Activated naive CD4-positive, alpha-beta T cell treated with anti-CD3 and anti-CD28 coated beads, Interleukin-2, amount 50 U/mL, for 24 hours (primary cell): ENCODE measurements around the gene ARHGAP18.
A peak's percentile ranks its signal among the peaks of the same experiment; 100 is the strongest.

Source experiments
- H3K27ac Mint-ChIP-seq: one replicate; pipeline ENCODE4 v1.8.0; 2021; ENCODE audit warnings: mild to moderate bottlenecking, mixed read lengths
- H3K27me3 Mint-ChIP-seq: one replicate; pipeline ENCODE4 v1.8.0; 2021; ENCODE audit warnings: mixed read lengths
- H3K36me3 Mint-ChIP-seq: one replicate; pipeline ENCODE4 v1.8.0; 2021; ENCODE audit warnings: mixed read lengths
- H3K4me1 Mint-ChIP-seq: one replicate; pipeline ENCODE4 v1.8.0; 2021; ENCODE audit warnings: mixed read lengths
- H3K4me3 Mint-ChIP-seq: one replicate; pipeline ENCODE4 v1.8.0; 2021; ENCODE audit warnings: mild to moderate bottlenecking, mixed read lengths
- H3K9me3 Mint-ChIP-seq: one replicate; pipeline ENCODE4 v1.8.0; 2021; ENCODE audit warnings: mixed read lengths

The ARHGAP18 gene

DNA sequence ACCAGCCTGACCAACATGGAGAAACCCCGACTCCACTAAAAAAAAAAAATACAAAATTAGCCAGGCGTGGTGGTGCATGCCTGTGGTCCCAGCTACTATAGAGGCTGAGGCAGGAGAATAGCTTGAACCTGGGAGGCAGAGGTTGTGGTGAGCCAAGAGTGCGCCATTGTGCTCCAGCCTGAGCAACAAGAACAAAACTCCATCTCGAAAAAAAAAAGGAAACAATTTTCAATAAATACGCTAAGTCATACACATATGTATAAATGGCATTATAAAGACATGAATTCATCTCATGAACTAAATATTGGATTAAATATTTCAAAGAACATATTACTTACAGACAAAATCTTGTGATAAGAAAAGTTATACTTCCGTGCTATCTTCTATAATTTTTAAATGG lies 2.9 kb downstream of the ARHGAP18 start:
- H3K4me3 Mint-ChIP-seq, result no peak overlapping the region
- H3K27ac Mint-ChIP-seq, result no peak overlapping the region
- peaks cover 3% of the 10 kb centered on the region for H3K36me3 Mint-ChIP-seq
- H3K27me3 Mint-ChIP-seq, result peaks cover 2% of the 10 kb centered on the region
- no peaks in the 10 kb centered on the region for H3K9me3 Mint-ChIP-seq
- peaks cover 30% of the 10 kb centered on the region for H3K4me1 Mint-ChIP-seq

DNA sequence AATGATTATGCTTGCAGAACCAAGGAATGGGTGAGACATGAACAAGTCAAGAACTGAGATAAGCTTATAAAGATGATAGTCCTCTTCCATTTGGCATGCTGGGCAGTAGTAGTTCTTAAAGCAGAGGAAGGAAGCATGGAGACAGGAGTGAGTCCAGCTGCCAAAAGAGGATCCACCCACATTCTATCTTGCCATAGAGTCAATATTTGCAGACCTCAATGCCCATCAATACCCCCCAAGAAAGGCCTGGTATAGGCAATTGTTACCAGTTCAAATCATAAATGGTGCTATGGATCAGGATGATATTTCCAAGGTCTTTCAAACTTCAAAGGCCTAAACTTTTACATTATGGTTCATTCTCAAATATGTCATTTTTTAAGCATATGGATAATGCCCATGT lies 4.8 kb downstream of the ARHGAP18 start:
- Mint-ChIP-seq H3K9me3 (no peaks in the 10 kb centered on the region), H3K36me3 (peaks cover 3% of the 10 kb centered on the region), H3K27ac (no peak overlapping the region), H3K27me3 (no peaks in the 10 kb centered on the region), H3K4me1 (peaks cover 25% of the 10 kb centered on the region), H3K4me3 (no peak overlapping the region)

DNA sequence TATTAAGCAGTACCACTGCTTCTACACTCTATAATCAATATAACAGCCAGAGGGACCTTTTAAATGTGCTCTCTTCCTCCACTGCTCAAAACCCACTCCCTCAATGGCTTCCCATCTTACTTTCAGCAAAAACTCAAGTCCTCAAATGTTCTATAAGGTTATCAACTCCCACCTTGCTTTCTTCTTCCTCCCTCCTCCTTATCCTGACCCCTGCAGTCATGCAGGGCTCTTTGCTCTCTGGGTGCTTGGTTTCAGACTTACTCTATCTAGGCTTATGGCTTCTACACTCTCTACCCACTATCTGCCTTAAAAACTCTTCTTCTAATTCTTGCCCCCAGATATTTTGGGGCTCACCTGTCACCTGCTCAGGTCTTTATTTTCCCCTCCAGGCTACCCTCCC lies 5.3 kb downstream of the ARHGAP18 start:
- Mint-ChIP-seq H3K4me1 (peaks cover 20% of the 10 kb centered on the region), H3K27me3 (no peaks in the 10 kb centered on the region), H3K27ac (no peak overlapping the region), H3K4me3 (no peak overlapping the region), H3K36me3 (peaks cover 3% of the 10 kb centered on the region), H3K9me3 (no peaks in the 10 kb centered on the region)

DNA sequence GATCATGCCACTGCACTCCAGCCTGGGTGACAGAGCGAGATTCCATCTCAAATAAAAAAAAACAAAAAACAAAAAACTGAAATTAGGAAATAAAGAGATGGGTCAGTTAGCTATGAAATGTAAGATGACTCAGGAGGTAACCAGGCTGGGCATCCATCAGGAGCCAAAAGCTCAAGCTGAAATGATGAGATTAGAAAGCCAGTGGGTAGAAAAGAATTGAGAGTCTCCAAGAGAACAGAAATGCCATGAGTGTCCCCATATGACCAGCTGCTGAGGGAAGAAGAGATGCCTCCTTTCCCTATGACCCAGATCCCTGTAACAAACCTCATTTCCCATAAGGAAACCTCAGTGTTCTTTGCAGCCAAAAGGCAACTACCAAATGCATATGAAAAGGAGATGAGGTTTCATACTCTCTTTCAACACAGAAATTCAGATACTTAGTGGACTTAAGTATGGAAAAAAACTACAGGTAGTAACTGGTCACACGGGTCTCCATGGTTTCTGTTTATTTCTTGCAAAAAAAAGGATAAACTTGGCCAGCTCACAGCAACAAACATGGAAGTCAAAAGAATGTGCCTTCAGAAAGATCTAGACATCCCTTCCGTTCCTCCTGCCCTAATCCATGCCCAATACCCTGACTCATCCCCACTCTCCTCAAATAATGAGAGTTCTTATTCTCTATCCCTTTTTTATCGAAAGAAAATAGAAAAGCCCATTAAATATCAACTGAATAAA lies 8.1 kb downstream of the ARHGAP18 start:
- Mint-ChIP-seq H3K36me3 (peaks cover 3% of the 10 kb centered on the region), H3K27me3 (no peaks in the 10 kb centered on the region), H3K27ac (no peak overlapping the region), H3K4me3 (no peak overlapping the region), H3K9me3 (no peaks in the 10 kb centered on the region), H3K4me1 (no peaks in the 10 kb centered on the region)

DNA sequence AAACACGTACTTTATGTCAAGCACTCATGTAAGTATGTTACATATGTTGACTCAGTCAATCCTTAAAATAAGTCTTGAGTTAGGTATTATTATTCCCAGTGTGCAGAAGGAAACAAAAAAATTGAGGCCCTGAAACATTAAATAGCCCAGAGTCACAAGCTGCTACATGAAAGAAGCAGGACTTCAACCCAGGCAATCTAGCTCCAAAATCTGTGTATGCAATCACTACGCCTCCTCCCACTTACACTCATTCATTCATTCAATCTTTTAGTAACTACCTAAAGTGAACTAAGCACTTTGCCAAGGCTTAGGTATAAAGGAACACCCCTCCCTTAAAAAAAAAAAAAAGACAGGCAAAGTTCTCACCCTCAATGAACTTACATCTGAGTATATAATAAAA lies 9.3 kb downstream of the ARHGAP18 start:
- H3K4me1 Mint-ChIP-seq, result peaks cover 12% of the 10 kb centered on the region
- no peaks in the 10 kb centered on the region for H3K27me3 Mint-ChIP-seq
- no peak overlapping the region for H3K4me3 Mint-ChIP-seq
- no peaks in the 10 kb centered on the region for H3K9me3 Mint-ChIP-seq
- H3K36me3 Mint-ChIP-seq, result peaks cover 3% of the 10 kb centered on the region
- H3K27ac Mint-ChIP-seq, result no peak overlapping the region

DNA sequence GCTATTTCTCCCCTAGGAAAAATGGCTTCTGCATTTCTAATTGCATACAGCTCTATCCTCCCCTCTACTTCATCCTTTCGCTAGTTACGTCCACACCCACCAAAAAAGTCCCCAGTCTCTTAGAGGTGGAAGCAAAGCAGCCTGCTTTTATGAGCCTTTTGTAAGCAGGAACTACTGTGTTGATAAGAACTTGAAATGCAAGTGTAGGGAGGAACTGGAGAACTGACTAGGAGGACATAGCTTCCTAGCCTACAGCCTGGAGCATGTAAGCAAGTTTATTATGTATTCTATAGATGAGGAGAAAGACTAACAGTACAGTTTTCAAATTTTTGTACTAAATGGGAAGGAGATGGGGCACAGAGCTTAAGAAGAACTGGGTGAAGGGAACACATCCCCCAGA lies 10.3 kb downstream of the ARHGAP18 start:
- Mint-ChIP-seq H3K27me3 (no peaks in the 10 kb centered on the region), H3K4me3 (no peak overlapping the region), H3K4me1 (peaks cover 16% of the 10 kb centered on the region), H3K9me3 (no peaks in the 10 kb centered on the region), H3K36me3 (peaks cover 3% of the 10 kb centered on the region), H3K27ac (no peak overlapping the region)

DNA sequence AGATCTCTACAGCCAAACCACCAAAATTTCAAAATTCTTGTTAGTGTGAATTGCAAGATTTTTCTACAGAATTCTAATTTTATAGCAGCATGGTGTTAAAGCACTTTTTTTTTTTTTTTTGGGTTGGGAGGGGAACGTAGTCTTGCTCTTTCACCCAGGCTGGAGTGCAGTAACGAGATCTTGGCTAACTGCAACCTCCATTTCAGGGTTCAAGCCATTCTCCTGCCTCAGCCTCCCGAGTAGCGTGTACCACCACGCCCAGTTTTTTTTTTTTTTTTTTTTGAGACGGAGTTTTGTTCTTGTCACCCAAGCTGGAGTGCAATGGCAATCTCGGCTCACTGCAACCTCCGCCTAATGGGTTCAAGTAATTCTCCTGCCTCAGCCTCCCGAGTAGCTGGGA lies 11.5 kb downstream of the ARHGAP18 start:
- Mint-ChIP-seq H3K9me3 (no peaks in the 10 kb centered on the region), H3K36me3 (peaks cover 3% of the 10 kb centered on the region), H3K27me3 (no peaks in the 10 kb centered on the region), H3K4me3 (no peak overlapping the region), H3K4me1 (peaks cover 16% of the 10 kb centered on the region), H3K27ac (no peak overlapping the region)

DNA sequence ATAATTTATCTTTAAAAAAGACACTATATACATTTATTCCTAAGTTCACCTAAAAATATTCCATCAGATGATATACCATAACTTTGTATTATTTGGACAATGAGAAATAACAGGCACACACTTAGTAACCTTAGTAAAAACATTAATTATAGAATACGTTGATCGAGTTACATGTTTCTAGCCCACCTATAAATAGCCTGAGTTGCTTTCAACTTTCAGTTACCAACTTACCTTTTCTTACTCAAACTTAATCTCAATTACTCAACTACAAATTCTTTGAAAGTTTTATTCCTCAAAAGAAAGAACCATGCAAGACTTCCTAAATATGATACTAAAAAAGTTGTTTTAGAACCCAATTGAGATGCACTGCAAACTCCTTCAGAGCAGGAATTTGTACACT lies 12.2 kb downstream of the ARHGAP18 start:
- H3K27me3 Mint-ChIP-seq, result no peaks in the 10 kb centered on the region
- H3K4me3 Mint-ChIP-seq, result no peak overlapping the region
- peaks cover 16% of the 10 kb centered on the region for H3K4me1 Mint-ChIP-seq
- no peaks in the 10 kb centered on the region for H3K9me3 Mint-ChIP-seq
- H3K36me3 Mint-ChIP-seq, result peaks cover 3% of the 10 kb centered on the region
- no peak overlapping the region for H3K27ac Mint-ChIP-seq

DNA sequence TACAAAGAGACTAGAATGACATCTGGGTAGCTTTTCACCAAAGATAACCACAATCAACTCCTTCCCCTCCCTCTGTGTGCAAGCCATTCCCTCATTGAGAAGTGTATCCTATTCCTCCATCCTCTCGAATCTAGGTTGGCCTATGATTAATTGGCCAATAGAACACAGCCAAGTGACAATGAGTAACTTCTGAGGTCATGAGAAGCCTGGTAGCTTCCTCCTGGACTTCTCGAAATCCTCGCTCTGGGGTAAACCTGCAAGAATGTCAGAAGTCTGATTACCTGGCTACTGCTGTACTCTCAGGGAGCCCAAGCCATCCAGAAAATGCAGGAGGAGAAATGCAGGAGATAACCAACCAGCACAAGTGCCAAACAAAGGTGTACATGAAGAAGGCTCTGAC lies 13.1 kb downstream of the ARHGAP18 start:
- Mint-ChIP-seq H3K9me3 (no peaks in the 10 kb centered on the region), H3K4me1 (peaks cover 16% of the 10 kb centered on the region)

DNA sequence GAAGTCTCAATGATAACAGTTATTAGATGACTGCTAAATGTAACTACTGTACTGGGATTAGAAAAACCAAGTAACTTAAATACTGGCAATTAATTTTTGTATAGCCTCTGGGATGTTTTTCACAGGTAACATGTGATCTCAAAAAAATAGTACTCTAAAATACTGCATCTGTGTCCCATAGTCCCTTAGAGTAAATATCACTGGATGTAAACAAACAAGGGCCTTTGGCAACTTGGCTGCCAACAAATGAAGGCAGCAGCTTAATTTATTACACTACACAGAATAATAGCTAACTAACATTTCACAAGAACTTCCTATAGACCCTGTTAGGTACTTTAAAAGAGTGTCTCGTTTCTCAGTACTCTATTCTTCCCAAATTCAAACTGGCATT lies 14.0 kb downstream of the ARHGAP18 start:
- Mint-ChIP-seq H3K4me3 (no peak overlapping the region), H3K27ac (no peak overlapping the region), H3K36me3 (no peaks in the 10 kb centered on the region), H3K27me3 (no peaks in the 10 kb centered on the region), H3K4me1 (peaks cover 19% of the 10 kb centered on the region), H3K9me3 (no peaks in the 10 kb centered on the region)

More for the DNA sequence above, 13.1 kb downstream of the ARHGAP18 start:
- H3K27me3 Mint-ChIP-seq, result no peaks in the 10 kb centered on the region
- H3K4me3 Mint-ChIP-seq, result no peak overlapping the region
- no peaks in the 10 kb centered on the region for H3K36me3 Mint-ChIP-seq
- H3K27ac Mint-ChIP-seq, result no peak overlapping the region

DNA sequence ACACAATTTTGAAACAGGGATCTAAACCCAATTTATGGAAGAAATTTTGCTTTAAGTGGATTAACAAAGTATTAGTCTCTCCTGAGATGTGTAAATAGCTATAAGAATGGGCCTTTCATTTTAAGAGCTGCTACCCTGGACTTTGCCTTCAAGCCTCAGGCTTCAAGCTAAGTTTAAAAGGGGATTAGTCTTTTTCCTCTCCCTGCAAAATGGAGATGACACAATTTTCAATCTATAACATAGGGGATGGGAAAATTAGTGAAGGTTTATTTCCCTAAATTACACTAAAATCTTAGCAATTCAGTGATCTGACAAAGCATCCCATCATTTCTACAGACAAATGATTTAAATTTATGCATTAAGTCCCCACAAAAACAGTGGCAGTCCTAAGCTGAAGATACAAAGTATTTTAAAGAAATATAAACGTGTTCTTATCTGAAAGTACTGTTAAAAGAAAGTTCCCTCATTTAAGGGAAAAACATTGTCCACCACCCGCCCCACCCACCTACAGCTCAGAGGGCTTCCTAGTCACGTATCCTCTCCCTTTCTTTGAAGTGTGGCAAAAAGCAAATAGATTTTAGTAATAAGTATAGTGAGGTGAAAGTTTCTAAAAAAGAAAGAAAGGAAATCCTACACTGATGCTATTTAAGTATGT lies 14.5 kb downstream of the ARHGAP18 start:
- Mint-ChIP-seq H3K27me3 (no peaks in the 10 kb centered on the region), H3K4me1 (peaks cover 20% of the 10 kb centered on the region), H3K36me3 (no peaks in the 10 kb centered on the region), H3K9me3 (no peaks in the 10 kb centered on the region), H3K27ac (no peak overlapping the region), H3K4me3 (no peak overlapping the region)

DNA sequence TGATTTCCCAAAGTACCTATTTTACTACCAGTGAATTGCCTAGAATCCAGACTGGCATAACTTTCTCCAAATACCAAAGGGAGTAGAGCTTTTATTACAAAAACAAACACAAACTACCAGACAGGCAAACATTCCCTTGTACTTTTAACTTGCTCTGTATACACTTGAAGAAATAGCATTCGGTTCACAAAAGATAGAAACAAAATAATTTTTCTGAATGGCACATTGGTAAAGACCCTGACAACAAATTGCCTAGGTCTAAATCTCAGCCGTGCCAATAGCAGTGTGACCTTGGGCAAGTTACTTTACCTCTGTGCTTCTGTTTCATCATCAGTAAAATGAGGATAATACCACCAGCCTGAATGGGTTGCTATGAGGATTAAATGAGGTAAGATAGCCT lies 15.9 kb downstream of the ARHGAP18 start:
- no peaks in the 10 kb centered on the region for H3K36me3 Mint-ChIP-seq
- H3K4me1 Mint-ChIP-seq, result peaks cover 20% of the 10 kb centered on the region
- no peaks in the 10 kb centered on the region for H3K9me3 Mint-ChIP-seq
- no peak overlapping the region for H3K27ac Mint-ChIP-seq
- H3K4me3 Mint-ChIP-seq, result no peak overlapping the region
- H3K27me3 Mint-ChIP-seq, result no peaks in the 10 kb centered on the region

DNA sequence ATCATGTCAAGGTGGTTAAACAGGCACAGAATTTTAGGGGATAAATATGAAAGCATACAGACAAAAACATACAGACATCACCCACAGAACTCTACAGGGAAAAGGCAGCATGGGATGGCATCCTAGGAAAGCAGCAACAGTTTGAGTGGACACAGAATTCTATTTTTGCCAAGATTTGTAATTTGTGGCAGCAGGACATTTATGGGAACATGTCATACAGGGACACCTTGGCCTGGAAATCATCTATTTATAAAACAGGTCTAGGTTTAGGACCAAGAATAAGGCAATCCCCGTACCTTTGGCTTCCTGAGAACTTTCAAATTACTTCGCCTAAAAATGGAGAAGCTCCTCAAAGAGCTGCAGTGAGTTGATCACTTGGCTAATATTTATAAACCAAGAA lies 17.5 kb downstream of the ARHGAP18 start:
- H3K9me3 Mint-ChIP-seq, result no peaks in the 10 kb centered on the region
- H3K4me1 Mint-ChIP-seq, result peaks cover 31% of the 10 kb centered on the region
- no peak overlapping the region for H3K4me3 Mint-ChIP-seq
- H3K27me3 Mint-ChIP-seq, result no peaks in the 10 kb centered on the region
- no peak overlapping the region for H3K27ac Mint-ChIP-seq
- H3K36me3 Mint-ChIP-seq, result no peaks in the 10 kb centered on the region

DNA sequence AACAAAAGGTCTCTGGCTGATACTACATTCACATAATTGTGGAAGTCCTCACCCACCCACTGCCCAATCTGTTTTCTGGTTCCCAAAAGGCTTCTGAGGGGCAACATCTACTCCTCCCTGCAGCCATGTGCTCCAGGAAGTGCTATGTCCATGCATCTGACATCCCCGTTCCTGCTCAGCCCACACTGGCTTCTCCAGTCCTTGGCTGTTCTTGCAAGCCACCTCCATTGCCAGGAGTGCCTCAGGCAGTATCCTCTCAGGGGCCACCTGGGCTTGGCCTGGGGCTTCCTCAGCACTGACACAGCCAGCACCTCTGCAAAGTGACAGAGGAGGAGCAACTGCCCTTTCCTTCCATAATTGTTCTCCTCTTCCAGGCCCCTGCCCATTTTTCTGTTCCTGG lies 18.3 kb downstream of the ARHGAP18 start:
- Mint-ChIP-seq H3K36me3 (no peaks in the 10 kb centered on the region), H3K27ac (no peak overlapping the region), H3K4me3 (no peak overlapping the region), H3K4me1 (peaks cover 37% of the 10 kb centered on the region), H3K27me3 (no peaks in the 10 kb centered on the region), H3K9me3 (no peaks in the 10 kb centered on the region)

DNA sequence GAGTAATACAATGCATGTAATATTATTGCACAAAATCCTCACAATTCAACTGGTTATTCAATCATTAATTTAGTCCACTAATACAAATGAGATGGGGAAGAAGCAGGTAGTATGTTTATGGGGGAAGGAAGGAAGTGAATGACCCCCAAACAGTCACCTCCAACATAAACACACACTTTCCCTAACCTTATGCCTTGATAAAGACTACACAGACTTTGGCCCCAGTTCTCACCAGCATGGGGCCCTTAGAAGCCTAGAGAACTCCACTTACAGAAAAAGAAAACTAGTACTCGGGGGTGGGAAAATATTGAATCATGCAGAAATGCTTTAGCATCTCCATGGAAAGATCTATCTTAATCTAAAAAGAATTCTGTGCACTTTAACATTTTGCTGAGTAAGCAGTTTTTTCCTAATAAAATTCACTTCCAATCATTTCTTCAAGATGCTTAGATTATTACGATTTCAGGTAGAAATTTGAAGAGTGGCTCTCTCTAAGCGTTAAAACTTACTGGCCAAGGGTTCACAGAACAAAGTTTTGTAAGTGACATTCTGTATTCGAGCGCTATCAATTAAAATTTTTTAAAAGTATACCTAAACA lies 18.8 kb downstream of the ARHGAP18 start:
- no peak overlapping the region for H3K27ac Mint-ChIP-seq
- no peaks in the 10 kb centered on the region for H3K27me3 Mint-ChIP-seq
- H3K9me3 Mint-ChIP-seq, result no peaks in the 10 kb centered on the region
- H3K4me1 Mint-ChIP-seq, result peaks cover 37% of the 10 kb centered on the region
- H3K4me3 Mint-ChIP-seq, result no peak overlapping the region
- no peaks in the 10 kb centered on the region for H3K36me3 Mint-ChIP-seq

DNA sequence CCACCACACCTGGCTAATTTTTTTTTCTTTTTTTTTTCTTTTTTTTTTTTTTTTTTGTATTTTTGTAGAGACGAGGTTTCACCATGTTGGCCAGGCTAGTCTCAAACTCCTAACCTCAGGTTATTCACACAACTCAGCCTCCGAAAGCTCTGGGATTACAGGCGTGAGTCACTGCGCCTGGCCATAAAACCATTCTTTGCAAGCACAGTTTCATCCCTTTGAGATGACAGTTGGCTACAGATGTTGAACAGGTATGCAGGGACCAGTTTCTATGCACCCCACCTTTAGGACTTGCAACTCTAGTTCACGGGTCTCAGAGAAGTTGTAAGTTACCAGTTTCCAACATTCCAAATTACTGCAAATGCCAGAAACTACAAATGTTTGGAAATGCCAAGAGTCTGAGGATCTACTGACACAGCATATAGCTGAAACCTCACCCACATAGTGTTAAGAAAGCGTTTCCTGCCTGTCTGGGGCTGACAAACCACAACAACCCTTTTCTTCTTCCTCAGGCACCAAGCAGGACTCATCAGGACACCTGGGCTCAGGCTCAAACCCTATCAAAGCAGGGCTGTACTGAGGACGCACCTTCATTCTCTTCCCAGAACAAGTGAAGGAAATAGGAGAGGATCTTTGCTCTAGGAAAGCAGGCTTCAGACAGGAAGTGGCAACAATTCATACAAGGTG lies 22.9 kb downstream of the ARHGAP18 start:
- H3K4me1 Mint-ChIP-seq, result peaks cover 57% of the 10 kb centered on the region
- no peaks in the 10 kb centered on the region for H3K36me3 Mint-ChIP-seq
- no peaks in the 10 kb centered on the region for H3K9me3 Mint-ChIP-seq
- peak overlapping the region; percentile 14 for H3K27ac Mint-ChIP-seq
- no peaks in the 10 kb centered on the region for H3K27me3 Mint-ChIP-seq
- peak overlapping the region; percentile 40 for H3K4me3 Mint-ChIP-seq
